Mucosa of descending colon (tissue), 3 donors: ENCODE data around the gene RNF215. TPM values are rescaled to one million over a fixed set of nuclear protein-coding genes. Genes with fewer than 3 reads are reported as not detected.

ENCODE experiments used
- ATAC-seq: fragments of 200-7000 bp; cut with Tn5 transposase; one replicate; pipeline ENCODE4 v1.9.1; 2020; ENCODE audit warnings: mild to moderate bottlenecking, moderate library complexity
- DNase-seq, 3 donors: peaks; one replicate each; pipeline ENCODE4 v3.0.0-alpha.2; 2020
- H3K36me3 ChIP-seq: fragments of 200-600 bp; one replicate; pipeline ENCODE4 v1.8.0; 2021; ENCODE audit warnings: low read depth, mild to moderate bottlenecking
- H3K4me1 ChIP-seq: fragments of 200-600 bp; one replicate; pipeline ENCODE4 v1.8.0; 2021; ENCODE audit warnings: low read depth, mild to moderate bottlenecking
- H3K4me3 ChIP-seq: fragments of 200-600 bp; one replicate; pipeline ENCODE4 v1.8.0; 2021; ENCODE audit warnings: mild to moderate bottlenecking
- H3K9me3 ChIP-seq: fragments of 200-600 bp; one replicate; pipeline ENCODE4 v1.8.0; 2021; ENCODE audit warnings: mild to moderate bottlenecking
- intact Hi-C, 2 donors: fragments of 100-400 bp; cut with DNase I in 1 of 2; cut with micrococcal nuclease in 1 of 2; formaldehyde crosslinking; loops; one replicate each; pipeline versions ENCODE4 v1.11.0 to v1.11.1; 2022; cut with DNase I, micrococcal nuclease
- total RNA-seq, 3 donors: library from RNA; stranded (reverse); fragmentation: NEBNext Ultra II Directional in 2 of 3; extraction: Animal tissue kit (Norgen Biotek cat#: 25700) in 2 of 3; gene quantifications; one replicate each; pipeline versions ENCODE4 v1.2.1 to v1.2.4, GENCODE V29; 2021 to 2023
- TF ChIP-seq, protein P1 (sequence below): fragments of 200-600 bp; IDR thresholded peaks from one replicate; pipeline ENCODE4 v1.8.0; 2022; ENCODE audit warnings: antibody characterized with exemption, mild to moderate bottlenecking
- donor health status: DM: no; HTN: no; CAD: no; lungs with moderate emphysema.
- donor health status: DM: no; HTN: no; CAD: no.
- donor health status: DM: no; HTN: yes; CAD: no.

The RNF215 gene
- total RNA-seq, 3 donors from 2014 or later: 9.0 to 14.2 (median 9.1) TPM

DNA sequence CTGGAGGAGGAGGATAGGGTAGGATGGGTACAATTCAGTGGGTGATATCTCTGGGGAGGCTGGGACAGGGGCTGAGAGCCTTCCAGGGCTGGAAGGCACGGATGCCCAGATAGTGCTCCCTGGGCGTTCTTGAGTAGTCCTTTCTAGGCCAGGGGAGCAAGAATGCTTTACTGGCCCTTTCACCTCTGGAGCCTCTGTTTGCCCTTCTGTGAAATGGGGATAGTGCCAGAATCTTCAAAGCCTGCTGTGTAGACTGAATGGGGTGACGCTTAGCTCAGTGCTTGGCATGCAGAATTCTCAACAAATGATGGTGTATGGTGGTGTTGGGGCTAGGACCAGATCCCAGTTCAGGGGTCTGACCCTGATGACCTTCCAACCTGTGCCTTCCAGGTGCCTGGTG lies 46.0 kb upstream of the RNF215 start:
- Histone ChIP-seq H3K4me1 (peaks cover 3% of the 10 kb centered on the region), H3K9me3 (no peaks in the 10 kb centered on the region), H3K4me3 (no peak overlapping the region), H3K36me3 (no peaks in the 10 kb centered on the region)
- ATAC-seq: no peak
- intact Hi-C loops: no loop called here
- TF ChIP-seq, protein P1, sequence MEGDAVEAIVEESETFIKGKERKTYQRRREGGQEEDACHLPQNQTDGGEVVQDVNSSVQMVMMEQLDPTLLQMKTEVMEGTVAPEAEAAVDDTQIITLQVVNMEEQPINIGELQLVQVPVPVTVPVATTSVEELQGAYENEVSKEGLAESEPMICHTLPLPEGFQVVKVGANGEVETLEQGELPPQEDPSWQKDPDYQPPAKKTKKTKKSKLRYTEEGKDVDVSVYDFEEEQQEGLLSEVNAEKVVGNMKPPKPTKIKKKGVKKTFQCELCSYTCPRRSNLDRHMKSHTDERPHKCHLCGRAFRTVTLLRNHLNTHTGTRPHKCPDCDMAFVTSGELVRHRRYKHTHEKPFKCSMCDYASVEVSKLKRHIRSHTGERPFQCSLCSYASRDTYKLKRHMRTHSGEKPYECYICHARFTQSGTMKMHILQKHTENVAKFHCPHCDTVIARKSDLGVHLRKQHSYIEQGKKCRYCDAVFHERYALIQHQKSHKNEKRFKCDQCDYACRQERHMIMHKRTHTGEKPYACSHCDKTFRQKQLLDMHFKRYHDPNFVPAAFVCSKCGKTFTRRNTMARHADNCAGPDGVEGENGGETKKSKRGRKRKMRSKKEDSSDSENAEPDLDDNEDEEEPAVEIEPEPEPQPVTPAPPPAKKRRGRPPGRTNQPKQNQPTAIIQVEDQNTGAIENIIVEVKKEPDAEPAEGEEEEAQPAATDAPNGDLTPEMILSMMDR: no peak
- DNase-seq: no peak

DNA sequence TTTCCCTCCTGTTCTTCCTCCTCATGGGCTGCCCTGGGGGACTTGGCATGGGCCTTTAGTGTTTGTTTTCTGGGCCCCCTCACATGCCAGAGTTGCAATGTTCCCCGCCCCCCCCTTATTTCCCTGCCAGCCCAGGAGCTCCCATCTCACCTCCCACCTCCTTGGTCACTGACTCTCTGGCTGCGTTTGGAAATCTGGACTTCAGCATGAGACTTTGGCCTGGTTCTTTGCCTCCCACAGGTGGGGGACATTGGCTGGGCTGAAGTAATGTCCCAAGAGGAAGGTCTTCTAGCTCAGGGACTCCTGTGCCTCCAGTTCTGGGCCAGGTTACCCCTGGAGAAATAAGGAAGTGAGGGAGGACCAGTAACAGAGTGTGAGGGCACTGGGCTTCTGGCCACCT lies 45.3 kb upstream of the RNF215 start:
- ATAC-seq: no peak
- no peaks in the 10 kb centered on the region for H3K9me3 ChIP-seq
- TF ChIP-seq, protein P1: no peak
- H3K36me3 ChIP-seq: no peaks in the 10 kb centered on the region
- no peak for DNase-seq
- no peak overlapping the region for H3K4me3 ChIP-seq
- no peaks in the 10 kb centered on the region for H3K4me1 ChIP-seq
- intact Hi-C loops: no loop called here

DNA sequence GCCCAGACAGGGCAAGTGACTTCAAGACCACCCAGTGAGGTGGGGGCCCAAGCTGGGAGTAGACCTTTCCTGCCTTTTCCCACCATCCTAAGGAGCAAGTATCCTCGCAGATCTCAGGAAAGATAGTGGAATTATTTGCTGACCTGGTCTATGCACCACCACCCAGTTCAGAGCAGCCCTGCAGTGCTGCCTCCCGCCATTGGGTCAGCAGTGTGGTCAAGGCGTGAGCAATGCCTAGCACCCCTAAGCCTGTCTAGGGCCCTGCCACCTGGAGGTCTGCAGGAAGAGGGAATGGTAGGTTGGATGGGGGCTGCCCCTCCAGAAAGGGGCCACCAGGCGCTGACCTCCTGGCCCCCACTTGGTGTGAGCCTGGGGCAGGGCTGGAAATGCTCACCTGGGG lies 44.9 kb upstream of the RNF215 start:
- Histone ChIP-seq H3K36me3 (no peaks in the 10 kb centered on the region), H3K9me3 (no peaks in the 10 kb centered on the region), H3K4me1 (no peaks in the 10 kb centered on the region), H3K4me3 (no peak overlapping the region)
- DNase-seq (no peak), ATAC-seq (no peak)
- TF ChIP-seq, protein P1: no peak
- intact Hi-C loops: no loop called here

DNA sequence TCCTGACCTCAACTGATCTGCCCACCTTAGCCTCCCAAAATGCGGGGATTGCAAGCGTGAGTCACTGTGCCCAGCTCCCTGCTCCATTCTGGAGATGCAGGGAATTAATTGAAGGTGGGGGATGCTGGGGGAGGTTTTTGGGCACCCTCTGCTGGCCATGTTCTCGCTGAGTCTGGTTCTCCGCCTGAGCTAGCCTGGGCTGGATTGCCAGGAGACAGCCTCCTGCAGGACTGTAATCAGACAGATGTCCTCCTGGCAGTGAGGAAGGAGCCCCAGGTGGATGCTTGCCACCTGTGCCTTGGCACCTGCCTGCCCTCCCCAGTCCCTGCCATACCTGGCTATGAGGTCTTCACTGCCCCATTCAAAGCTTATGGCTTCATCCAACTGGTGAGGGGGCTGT lies 43.7 kb upstream of the RNF215 start:
- H3K4me3 ChIP-seq: no peak overlapping the region
- ATAC-seq: no peak
- intact Hi-C loops: no loop called here
- no peak for DNase-seq
- H3K4me1 ChIP-seq: peaks cover 3% of the 10 kb centered on the region
- H3K36me3 ChIP-seq: no peaks in the 10 kb centered on the region
- TF ChIP-seq, protein P1: no peak
- H3K9me3 ChIP-seq: no peaks in the 10 kb centered on the region

DNA sequence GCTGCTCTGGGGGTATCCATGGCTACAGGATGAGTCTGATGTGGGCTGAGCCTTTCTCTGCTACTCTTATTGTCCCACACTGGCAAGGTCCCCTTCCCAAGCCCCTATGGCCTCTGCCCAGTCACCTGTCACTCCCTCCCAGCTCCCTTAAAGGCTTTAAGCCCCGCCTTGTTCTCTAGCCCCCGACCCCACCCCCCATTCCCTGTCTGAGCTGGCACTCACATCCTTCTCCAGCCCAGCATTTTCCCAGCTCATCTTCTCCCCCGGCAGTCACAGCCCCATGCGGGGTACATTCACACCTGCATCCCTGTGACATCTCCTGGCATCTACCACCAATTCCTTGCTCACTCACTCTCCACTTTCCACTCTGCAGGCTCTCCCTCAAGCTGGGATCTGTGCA lies 42.7 kb upstream of the RNF215 start:
- no peaks in the 10 kb centered on the region for H3K9me3 ChIP-seq
- DNase-seq (no peak), ATAC-seq (no peak)
- TF ChIP-seq, protein P1: no peak
- H3K4me1 ChIP-seq: peaks cover 9% of the 10 kb centered on the region
- intact Hi-C loops: no loop called here
- no peaks in the 10 kb centered on the region for H3K36me3 ChIP-seq
- no peak overlapping the region for H3K4me3 ChIP-seq

DNA sequence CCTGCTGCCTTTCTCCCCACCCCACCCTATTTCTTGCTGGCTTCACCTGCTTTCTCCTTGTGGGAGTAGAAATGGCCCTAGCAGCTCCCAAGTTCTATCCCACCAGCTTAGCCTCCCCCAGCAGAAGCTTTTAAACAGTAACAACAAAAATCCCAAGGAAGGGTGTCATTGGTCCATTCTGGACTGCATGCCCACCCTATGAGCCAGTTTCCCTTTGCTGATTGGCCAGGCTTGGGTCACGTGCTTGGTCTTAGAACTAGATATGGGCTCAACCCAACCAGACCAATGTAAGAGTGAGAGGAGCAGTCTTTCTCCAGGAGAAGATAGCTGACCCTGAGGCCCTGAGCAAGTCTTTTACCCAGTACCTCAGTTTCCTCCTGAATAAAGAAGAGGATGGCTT lies 40.7 kb upstream of the RNF215 start:
- intact Hi-C loops: no loop called here
- Histone ChIP-seq H3K36me3 (no peaks in the 10 kb centered on the region), H3K4me1 (peaks cover 21% of the 10 kb centered on the region), H3K4me3 (no peak overlapping the region), H3K9me3 (no peaks in the 10 kb centered on the region)
- ATAC-seq (no peak), DNase-seq (no peak)
- TF ChIP-seq, protein P1: no peak
